Nephron (organoid): ENCODE data around the gene HOXB13.

Source experiments
- H3K27ac Mint-ChIP-seq, 3 experiments: 2 replicates each; pipeline ENCODE4 v1.8.0; 2020; ENCODE audit warnings: mixed read lengths in 3 of 3, mild to moderate bottlenecking in 2 of 3, moderate library complexity in 1 of 3
- H3K27me3 Mint-ChIP-seq: 2 replicates; pipeline ENCODE4 v1.8.0; 2021; ENCODE audit warnings: low read depth, mild to moderate bottlenecking, moderate library complexity, mixed read lengths
- H3K36me3 Mint-ChIP-seq: 2 replicates; pipeline ENCODE4 v1.8.0; 2020; ENCODE audit warnings: low read depth, mixed read lengths
- H3K4me1 Mint-ChIP-seq: 2 replicates; pipeline ENCODE4 v1.8.0; 2020; ENCODE audit warnings: mixed read lengths
- H3K4me3 Mint-ChIP-seq, 3 experiments: 2 replicates each; pipeline ENCODE4 v1.8.0; 2020; ENCODE audit warnings: mild to moderate bottlenecking in 3 of 3, mixed read lengths in 3 of 3, moderate library complexity in 2 of 3
- H3K9me3 Mint-ChIP-seq: 2 replicates; pipeline ENCODE4 v1.8.0; 2020; ENCODE audit warnings: mixed read lengths
- TF ChIP-seq, protein P1 (sequence below), 3 experiments: fragments of 200-600 bp; sonication (generic); IDR thresholded peaks; one replicate each; pipeline ENCODE4 v1.5.0; 2021; ENCODE audit warnings: antibody characterized with exemption in 3 of 3; ENCODE audit not compliant: unreplicated experiment in 3 of 3

HOXB13 gene

DNA sequence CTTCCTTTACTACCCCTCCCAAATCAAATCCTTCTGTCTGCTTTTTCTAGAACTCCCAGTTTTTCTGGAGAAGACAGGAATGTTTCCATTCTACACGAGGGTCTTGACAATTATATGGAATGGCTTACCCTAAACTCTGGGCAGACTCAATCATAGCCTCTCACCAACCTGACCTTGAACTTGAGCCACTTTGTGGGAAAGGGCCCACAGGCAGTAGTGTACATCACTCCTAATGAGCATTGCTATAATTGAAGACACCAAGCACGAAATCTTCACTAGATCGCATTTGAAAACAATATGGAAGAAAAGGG, 1.6 kb upstream of the HOXB13 start:
- TF ChIP-seq, protein P1, sequence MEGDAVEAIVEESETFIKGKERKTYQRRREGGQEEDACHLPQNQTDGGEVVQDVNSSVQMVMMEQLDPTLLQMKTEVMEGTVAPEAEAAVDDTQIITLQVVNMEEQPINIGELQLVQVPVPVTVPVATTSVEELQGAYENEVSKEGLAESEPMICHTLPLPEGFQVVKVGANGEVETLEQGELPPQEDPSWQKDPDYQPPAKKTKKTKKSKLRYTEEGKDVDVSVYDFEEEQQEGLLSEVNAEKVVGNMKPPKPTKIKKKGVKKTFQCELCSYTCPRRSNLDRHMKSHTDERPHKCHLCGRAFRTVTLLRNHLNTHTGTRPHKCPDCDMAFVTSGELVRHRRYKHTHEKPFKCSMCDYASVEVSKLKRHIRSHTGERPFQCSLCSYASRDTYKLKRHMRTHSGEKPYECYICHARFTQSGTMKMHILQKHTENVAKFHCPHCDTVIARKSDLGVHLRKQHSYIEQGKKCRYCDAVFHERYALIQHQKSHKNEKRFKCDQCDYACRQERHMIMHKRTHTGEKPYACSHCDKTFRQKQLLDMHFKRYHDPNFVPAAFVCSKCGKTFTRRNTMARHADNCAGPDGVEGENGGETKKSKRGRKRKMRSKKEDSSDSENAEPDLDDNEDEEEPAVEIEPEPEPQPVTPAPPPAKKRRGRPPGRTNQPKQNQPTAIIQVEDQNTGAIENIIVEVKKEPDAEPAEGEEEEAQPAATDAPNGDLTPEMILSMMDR (IDR thresholded peaks at IDR 0.05; ENCODE audit: unreplicated experiment in 3 of 3), result no peak
- peaks cover 37% of the 10 kb centered on the region for H3K4me1 Mint-ChIP-seq
- peak overlapping the region in 1 of 3 experiments; percentile 44 for H3K4me3 Mint-ChIP-seq
- H3K9me3 Mint-ChIP-seq, result peaks cover 4% of the 10 kb centered on the region
- H3K27ac Mint-ChIP-seq, result no peak overlapping the region
- no peaks in the 10 kb centered on the region for H3K36me3 Mint-ChIP-seq
- peaks cover 100% of the 10 kb centered on the region for H3K27me3 Mint-ChIP-seq

DNA sequence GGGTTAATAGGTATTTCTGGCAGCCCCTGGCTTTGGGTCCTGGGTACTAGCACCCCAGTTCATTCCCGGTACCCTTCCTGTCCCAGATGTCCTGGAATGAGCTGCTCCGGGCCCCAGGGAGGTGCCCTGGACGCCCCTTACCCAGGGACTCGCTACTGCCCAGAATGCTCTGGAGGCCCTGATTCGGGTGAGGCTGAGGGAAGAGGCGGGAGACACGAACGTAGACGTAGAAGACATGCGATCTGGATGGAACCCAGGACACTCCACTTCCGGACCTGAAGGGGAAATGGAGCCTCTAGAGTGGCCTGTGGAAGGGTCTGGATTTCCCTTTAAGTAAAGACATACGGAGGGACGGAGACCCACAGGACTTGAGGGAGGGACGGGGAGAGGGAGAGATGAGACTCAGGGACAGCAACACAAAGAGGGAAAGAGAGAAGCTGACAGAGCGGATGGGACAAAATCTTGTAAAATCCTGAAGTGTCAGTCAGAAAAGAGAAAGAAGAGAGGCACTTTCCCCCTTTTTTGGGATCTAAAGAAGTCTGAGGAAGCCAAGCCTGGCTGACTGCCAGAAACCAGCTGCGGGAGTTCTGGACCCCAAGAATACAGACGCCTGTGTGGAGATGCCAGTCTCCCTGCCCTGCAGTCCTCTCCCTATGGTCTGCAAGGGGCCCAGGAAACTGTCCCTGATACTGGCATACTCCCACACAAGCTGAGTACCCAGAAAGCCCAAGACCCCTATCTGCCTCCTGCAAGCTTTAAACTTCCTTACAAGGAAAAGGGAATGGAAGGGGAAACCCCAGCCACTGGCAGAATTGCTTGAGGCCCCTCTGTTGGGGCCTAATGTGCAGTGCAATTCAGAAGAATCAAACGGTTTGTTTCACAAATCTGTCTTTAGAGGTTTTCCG, 1.0 kb upstream of the HOXB13 start:
- Mint-ChIP-seq H3K4me3 (peak overlapping the region; percentile 44 to 94 (median 80)), H3K27ac (no peak overlapping the region), H3K27me3 (peaks cover 100% of the 10 kb centered on the region), H3K36me3 (no peaks in the 10 kb centered on the region), H3K9me3 (peaks cover 4% of the 10 kb centered on the region), H3K4me1 (peaks cover 34% of the 10 kb centered on the region)
- TF ChIP-seq, protein P1 (IDR thresholded peaks at IDR 0.05; ENCODE audit: unreplicated experiment in 3 of 3), result no peak

DNA sequence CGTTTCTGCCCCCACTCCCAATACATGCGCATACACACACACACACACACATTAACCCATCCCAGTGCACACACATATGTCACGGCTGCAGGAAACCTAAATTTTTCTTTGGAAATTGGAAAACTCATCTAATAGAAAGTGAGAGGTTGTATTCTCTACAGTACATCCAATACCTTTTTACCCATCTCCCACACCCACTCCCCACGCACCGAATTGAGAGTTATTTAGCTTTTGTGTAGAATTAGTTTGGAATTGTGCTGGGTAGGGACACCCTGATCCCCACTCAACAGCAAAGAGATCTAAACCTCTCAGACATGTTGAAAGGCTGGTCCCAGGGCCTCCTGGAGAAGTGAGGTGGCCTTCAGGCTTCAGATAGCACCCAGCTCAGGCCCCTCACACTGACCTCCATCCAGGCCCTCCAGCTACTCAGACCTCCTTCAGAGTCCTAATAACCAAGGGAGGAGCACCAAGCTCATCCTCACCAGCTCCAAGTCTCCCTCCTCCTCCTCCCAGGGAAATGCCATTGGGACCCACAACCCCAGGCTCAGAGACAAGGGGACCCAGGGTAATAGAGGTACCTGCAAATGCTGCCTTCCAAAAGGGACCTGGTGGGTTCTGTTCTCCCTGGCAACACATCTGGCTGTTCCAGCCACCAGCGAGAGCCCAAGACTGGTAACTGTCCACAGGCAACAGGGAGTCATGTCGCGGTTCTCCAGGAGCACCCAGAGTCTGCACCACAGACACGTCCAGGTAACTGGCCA, 955 bp downstream of the HOXB13 start:
- Mint-ChIP-seq H3K27me3 (peaks cover 100% of the 10 kb centered on the region), H3K4me3 (peak overlapping the region; percentile 35 to 94 (median 77)), H3K27ac (no peak overlapping the region), H3K4me1 (peaks cover 26% of the 10 kb centered on the region), H3K36me3 (no peaks in the 10 kb centered on the region), H3K9me3 (peaks cover 2% of the 10 kb centered on the region)
- TF ChIP-seq, protein P1 (IDR thresholded peaks at IDR 0.05; ENCODE audit: unreplicated experiment in 3 of 3), result no peak

DNA sequence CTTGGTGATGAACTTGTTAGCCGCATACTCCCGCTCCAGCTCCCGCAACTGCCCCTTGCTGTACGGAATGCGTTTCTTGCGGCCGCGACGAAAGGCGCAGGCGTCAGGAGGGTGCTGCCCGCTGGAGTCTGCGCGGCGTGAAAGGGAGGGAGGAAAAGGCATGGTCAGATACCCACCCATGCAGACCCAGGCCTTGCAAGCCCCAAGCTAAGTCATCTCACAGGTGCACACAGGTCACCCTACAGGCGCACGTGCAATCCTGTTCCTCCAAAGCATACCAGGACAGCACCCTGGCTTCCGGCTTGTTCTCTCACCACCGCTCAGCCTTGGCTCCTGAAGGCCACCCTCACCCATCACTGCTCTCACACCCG, 1.6 kb downstream of the HOXB13 start:
- Mint-ChIP-seq H3K36me3 (no peaks in the 10 kb centered on the region), H3K27ac (no peak overlapping the region), H3K4me1 (peaks cover 24% of the 10 kb centered on the region), H3K27me3 (peaks cover 100% of the 10 kb centered on the region), H3K4me3 (peak overlapping the region in 2 of 3 experiments; percentile 1 to 35), H3K9me3 (no peaks in the 10 kb centered on the region)
- TF ChIP-seq, protein P1 (IDR thresholded peaks at IDR 0.05; ENCODE audit: unreplicated experiment in 3 of 3), result no peak

DNA sequence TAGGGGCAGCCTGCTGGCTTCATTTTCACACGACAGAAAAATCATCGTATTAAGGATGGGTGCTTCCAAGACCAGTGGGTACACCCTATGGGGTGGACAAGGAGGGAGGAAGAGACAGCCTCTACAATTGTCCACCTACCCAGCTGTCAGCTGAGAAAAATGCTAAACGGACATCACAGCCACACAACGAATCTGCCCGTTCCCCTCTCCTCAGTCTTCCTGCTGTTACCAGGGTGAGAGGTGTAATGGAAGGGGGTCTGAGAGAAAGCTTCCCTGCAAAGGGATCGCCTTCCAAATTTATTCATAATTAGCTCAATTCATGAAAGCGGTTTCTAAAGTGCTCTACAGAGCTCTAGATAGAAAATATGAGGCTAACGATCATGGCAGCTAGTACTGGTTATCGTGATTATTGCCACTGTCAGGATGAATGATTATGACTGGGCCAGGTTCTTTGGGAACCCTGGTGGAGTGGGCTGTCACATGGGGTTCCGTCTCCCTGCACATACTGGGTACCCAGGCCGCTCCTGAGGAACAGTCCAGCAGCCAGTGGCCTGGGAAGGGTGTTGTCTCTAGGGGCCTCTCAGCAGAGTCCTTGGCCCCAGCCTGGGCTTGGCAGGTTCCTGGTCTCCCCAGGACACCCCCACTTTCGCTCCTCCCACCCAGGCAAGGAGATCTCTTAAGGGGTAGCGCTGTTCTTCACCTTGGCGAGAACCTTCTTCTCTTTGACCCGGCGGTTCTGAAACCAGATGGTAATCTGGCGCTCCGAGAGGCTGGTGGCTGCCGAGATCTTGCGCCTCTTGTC, 2.2 kb downstream of the HOXB13 start:
- Mint-ChIP-seq H3K27me3 (peaks cover 100% of the 10 kb centered on the region), H3K9me3 (no peaks in the 10 kb centered on the region), H3K36me3 (no peaks in the 10 kb centered on the region), H3K27ac (no peak overlapping the region), H3K4me3 (peak overlapping the region in 1 of 3 experiments; percentile 39), H3K4me1 (peaks cover 24% of the 10 kb centered on the region)
- TF ChIP-seq, protein P1 (IDR thresholded peaks at IDR 0.05; ENCODE audit: unreplicated experiment in 3 of 3), result no peak
